ENCODE data around the gene TRIM17.

TRIM17 gene

GRCh38 chr1:228464487-228464983 lies 47.9 kb upstream of the TRIM17 start:
- no peak overlapping the region for H3K9ac ChIP-seq (ENCODE audit: low read depth, low read length, poor library complexity, severe bottlenecking)
- no peaks in the 10 kb centered on the region for H3K27me3 ChIP-seq (ENCODE audit: insufficient read depth, low read length, poor library complexity, severe bottlenecking)
- H3K36me3 ChIP-seq (ENCODE audit: insufficient read depth, low read length), result no peaks in the 10 kb centered on the region
- no peaks in the 10 kb centered on the region for H3K9me2 ChIP-seq (replicated peaks; ENCODE audit: low read depth, low read length)
- no peak overlapping the region for H3K4me3 ChIP-seq (ENCODE audit: low read length, poor library complexity, severe bottlenecking)
- H3K79me2 ChIP-seq (ENCODE audit: insufficient read depth, low read length), result no peaks in the 10 kb centered on the region
- no peak overlapping the region for H2AFZ ChIP-seq (ENCODE audit: low read length)
- H3K4me1 ChIP-seq (ENCODE audit: insufficient read depth, low read length, poor library complexity, severe bottlenecking), result peaks cover 8% of the 10 kb centered on the region
- no peak for TF ChIP-seq CTCF (conservative IDR thresholded peaks at IDR 0.05; ENCODE audit: low read length)
- no peak for TF ChIP-seq EZH2phosphoT487 (IDR thresholded peaks at IDR 0.05; ENCODE audit: borderline replicate concordance)
- H3K9me3 ChIP-seq (ENCODE audit: insufficient read depth, low read depth, low read length), result no peaks in the 10 kb centered on the region
- H3K4me2 ChIP-seq (ENCODE audit: low read depth, low read length, poor library complexity, severe bottlenecking), result no peak overlapping the region
- H4K20me1 ChIP-seq (ENCODE audit: insufficient read depth, low read length, poor library complexity, severe bottlenecking), result no peaks in the 10 kb centered on the region
- H3F3A ChIP-seq (ENCODE audit: low read depth), result no peaks in the 10 kb centered on the region

GRCh38 chr1:228463559-228464455 lies 47.1 kb upstream of the TRIM17 start:
- Histone ChIP-seq H2AFZ (ENCODE audit: low read length) (no peak overlapping the region), H3K9me3 (ENCODE audit: insufficient read depth, low read depth, low read length) (no peaks in the 10 kb centered on the region), H3K36me3 (ENCODE audit: insufficient read depth, low read length) (no peaks in the 10 kb centered on the region), H3K4me3 (ENCODE audit: low read length, poor library complexity, severe bottlenecking) (no peak overlapping the region), H3K79me2 (ENCODE audit: insufficient read depth, low read length) (no peaks in the 10 kb centered on the region), H3K4me2 (ENCODE audit: low read depth, low read length, poor library complexity, severe bottlenecking) (no peak overlapping the region), H3K4me1 (ENCODE audit: insufficient read depth, low read length, poor library complexity, severe bottlenecking) (peaks cover 8% of the 10 kb centered on the region), H4K20me1 (ENCODE audit: insufficient read depth, low read length, poor library complexity, severe bottlenecking) (no peaks in the 10 kb centered on the region), H3K9ac (ENCODE audit: low read depth, low read length, poor library complexity, severe bottlenecking) (no peak overlapping the region), H3K9me2 (replicated peaks; ENCODE audit: low read depth, low read length) (no peaks in the 10 kb centered on the region), H3F3A (ENCODE audit: low read depth) (no peaks in the 10 kb centered on the region), H3K27me3 (ENCODE audit: insufficient read depth, low read length, poor library complexity, severe bottlenecking) (no peaks in the 10 kb centered on the region)
- TF ChIP-seq EZH2phosphoT487 (IDR thresholded peaks at IDR 0.05; ENCODE audit: borderline replicate concordance) (no peak), CTCF (conservative IDR thresholded peaks at IDR 0.05; ENCODE audit: low read length) (no peak)

- no peaks in the 10 kb centered on the region for H4K20me1 ChIP-seq (ENCODE audit: insufficient read depth, low read length, poor library complexity, severe bottlenecking)
- H3K9me2 ChIP-seq (replicated peaks; ENCODE audit: low read depth, low read length), result no peaks in the 10 kb centered on the region
- no peak overlapping the region for H3K9ac ChIP-seq (ENCODE audit: low read depth, low read length, poor library complexity, severe bottlenecking)
- H2AFZ ChIP-seq (ENCODE audit: low read length), result no peak overlapping the region
- H3F3A ChIP-seq (ENCODE audit: low read depth), result no peaks in the 10 kb centered on the region
- TF ChIP-seq CTCF (conservative IDR thresholded peaks at IDR 0.05; ENCODE audit: low read length) (no peak), EZH2phosphoT487 (IDR thresholded peaks at IDR 0.05; ENCODE audit: borderline replicate concordance) (no peak)
- H3K27me3 ChIP-seq (ENCODE audit: insufficient read depth, low read length, poor library complexity, severe bottlenecking), result no peaks in the 10 kb centered on the region
- peaks cover 8% of the 10 kb centered on the region for H3K4me1 ChIP-seq (ENCODE audit: insufficient read depth, low read length, poor library complexity, severe bottlenecking)
- no peaks in the 10 kb centered on the region for H3K9me3 ChIP-seq (ENCODE audit: insufficient read depth, low read depth, low read length)
- no peaks in the 10 kb centered on the region for H3K36me3 ChIP-seq (ENCODE audit: insufficient read depth, low read length)
- H3K4me3 ChIP-seq (ENCODE audit: low read length, poor library complexity, severe bottlenecking), result no peak overlapping the region
- H3K4me2 ChIP-seq (ENCODE audit: low read depth, low read length, poor library complexity, severe bottlenecking), result no peak overlapping the region
- no peaks in the 10 kb centered on the region for H3K79me2 ChIP-seq (ENCODE audit: insufficient read depth, low read length)
Measured at GRCh38 chr1:228463009-228463558, 46.4 kb upstream of the TRIM17 start.

Data from Loucy (cell line).